Vagina (tissue), 2 donors: ENCODE results near the gene ZBTB25. TPM values are rescaled to one million over a fixed set of nuclear protein-coding genes. Genes with fewer than 3 reads are reported as not detected.
"Not testable (repeated sequence)": the region's sequence is repeated elsewhere in the genome, so short reads cannot be mapped to it uniquely, and the experiment has no call there.

Experiments used
- DNase-seq, 2 donors: peaks; one replicate each; pipeline ENCODE4 v3.0.0-alpha.2; 2017; ENCODE audit errors: extremely low spot score in 2 of 2
- H3K27ac ChIP-seq: fragments of 200-600 bp; sonication (generic); one replicate; pipeline ENCODE4 v1.5.1; 2019
- H3K27me3 ChIP-seq: fragments of 200-600 bp; sonication (generic); one replicate; pipeline ENCODE4 v1.5.1; 2019
- H3K36me3 ChIP-seq, 2 donors: fragments of 200-600 bp; sonication (generic); one replicate each; pipeline ENCODE4 v1.5.1; 2017 to 2019
- H3K4me1 ChIP-seq: fragments of 200-600 bp; sonication (generic); one replicate; pipeline ENCODE4 v1.5.1; 2019
- H3K4me3 ChIP-seq, 2 donors: fragments of 200-600 bp; sonication (generic); 1 replicate in 1 of 2; 2 replicates in 1 of 2; pipeline ENCODE4 v1.5.1; 2016 to 2019
- H3K9me3 ChIP-seq: fragments of 200-600 bp; sonication (generic); one replicate; pipeline ENCODE4 v1.5.1; 2019
- POLR2A ChIP-seq, 2 donors: fragments of 450-650 bp; IDR thresholded peaks; one replicate each; pipeline ENCODE4 v1.6.1; 2017; ENCODE audit warnings: antibody characterized with exemption in 2 of 2, mild to moderate bottlenecking in 2 of 2, moderate library complexity in 2 of 2
- POLR2AphosphoS5 ChIP-seq, 2 donors: sonication (generic); formaldehyde crosslinking; IDR thresholded peaks; one replicate each; pipeline ENCODE4 v1.9.0; 2017; ENCODE audit warnings: antibody characterized with exemption in 2 of 2, mild to moderate bottlenecking in 2 of 2, low read depth in 1 of 2; ENCODE audit not compliant: insufficient read depth in 1 of 2
- intact Hi-C: fragments of 100-400 bp; cut with DNase I; formaldehyde crosslinking; loops from one replicate; pipeline ENCODE4 v1.15.1; 2023
- total RNA-seq: library from RNA; depleted of rRNA; stranded (reverse); fragments of >200 nt; gene quantifications from one replicate; pipeline ENCODE4 v1.2.3, GENCODE V29; 2016
- TF ChIP-seq, protein P1 (sequence below), 3 experiments: fragments of 450-650 bp in 2 of 3; fragments of 200-600 bp in 1 of 3; sonication (generic) in 1 of 3; IDR thresholded peaks; one replicate each; pipeline ENCODE4 v1.5.1; 2017 to 2019; ENCODE audit warnings: antibody characterized with exemption in 3 of 3, mild to moderate bottlenecking in 2 of 3, moderate library complexity in 2 of 3

The ZBTB25 gene
- total RNA-seq, 1 donor from 2014 or later = 11.3 TPM

DNA sequence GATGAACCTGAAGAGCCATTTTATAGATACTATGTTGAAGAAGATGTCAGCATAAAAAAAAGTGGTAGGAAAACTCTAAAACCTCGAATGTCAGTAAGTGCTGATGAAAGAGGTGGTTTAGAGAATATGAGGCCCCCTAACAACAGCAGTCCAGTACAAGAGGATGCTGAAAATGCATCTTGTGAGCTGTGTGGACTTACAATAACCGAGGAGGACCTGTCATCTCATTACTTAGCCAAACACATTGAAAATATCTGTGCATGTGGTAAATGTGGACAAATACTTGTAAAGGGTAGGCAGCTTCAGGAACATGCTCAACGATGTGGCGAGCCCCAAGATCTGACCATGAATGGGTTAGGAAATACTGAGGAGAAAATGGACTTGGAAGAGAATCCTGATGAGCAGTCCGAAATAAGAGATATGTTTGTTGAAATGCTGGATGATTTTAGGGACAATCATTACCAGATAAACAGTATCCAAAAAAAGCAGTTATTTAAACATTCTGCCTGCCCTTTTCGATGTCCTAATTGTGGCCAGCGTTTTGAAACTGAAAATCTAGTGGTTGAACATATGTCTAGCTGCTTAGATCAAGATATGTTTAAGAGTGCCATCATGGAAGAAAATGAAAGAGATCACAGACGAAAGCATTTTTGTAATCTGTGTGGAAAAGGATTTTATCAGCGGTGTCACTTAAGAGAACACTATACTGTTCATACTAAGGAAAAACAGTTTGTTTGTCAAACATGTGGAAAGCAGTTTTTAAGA, 19.1 kb upstream of the ZBTB25 start:
- Histone ChIP-seq H3K36me3 (peaks cover 0 to 7% of the 10 kb centered on the region in 2 donors), H3K4me1 (peaks cover 8% of the 10 kb centered on the region), H3K27me3 (no peaks in the 10 kb centered on the region), H3K4me3 (no peak overlapping the region), H3K9me3 (no peaks in the 10 kb centered on the region), H3K27ac (no peak overlapping the region)
- intact Hi-C loops = no loop called here
- no peak for TF ChIP-seq POLR2A (IDR thresholded peaks at IDR 0.05)
- no peak for TF ChIP-seq POLR2AphosphoS5 (IDR thresholded peaks at IDR 0.05; ENCODE audit: insufficient read depth in 1 of 2, low read depth in 1 of 2)
- TF ChIP-seq, protein P1, sequence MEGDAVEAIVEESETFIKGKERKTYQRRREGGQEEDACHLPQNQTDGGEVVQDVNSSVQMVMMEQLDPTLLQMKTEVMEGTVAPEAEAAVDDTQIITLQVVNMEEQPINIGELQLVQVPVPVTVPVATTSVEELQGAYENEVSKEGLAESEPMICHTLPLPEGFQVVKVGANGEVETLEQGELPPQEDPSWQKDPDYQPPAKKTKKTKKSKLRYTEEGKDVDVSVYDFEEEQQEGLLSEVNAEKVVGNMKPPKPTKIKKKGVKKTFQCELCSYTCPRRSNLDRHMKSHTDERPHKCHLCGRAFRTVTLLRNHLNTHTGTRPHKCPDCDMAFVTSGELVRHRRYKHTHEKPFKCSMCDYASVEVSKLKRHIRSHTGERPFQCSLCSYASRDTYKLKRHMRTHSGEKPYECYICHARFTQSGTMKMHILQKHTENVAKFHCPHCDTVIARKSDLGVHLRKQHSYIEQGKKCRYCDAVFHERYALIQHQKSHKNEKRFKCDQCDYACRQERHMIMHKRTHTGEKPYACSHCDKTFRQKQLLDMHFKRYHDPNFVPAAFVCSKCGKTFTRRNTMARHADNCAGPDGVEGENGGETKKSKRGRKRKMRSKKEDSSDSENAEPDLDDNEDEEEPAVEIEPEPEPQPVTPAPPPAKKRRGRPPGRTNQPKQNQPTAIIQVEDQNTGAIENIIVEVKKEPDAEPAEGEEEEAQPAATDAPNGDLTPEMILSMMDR (IDR thresholded peaks at IDR 0.05) = no peak
- no peak for DNase-seq

DNA sequence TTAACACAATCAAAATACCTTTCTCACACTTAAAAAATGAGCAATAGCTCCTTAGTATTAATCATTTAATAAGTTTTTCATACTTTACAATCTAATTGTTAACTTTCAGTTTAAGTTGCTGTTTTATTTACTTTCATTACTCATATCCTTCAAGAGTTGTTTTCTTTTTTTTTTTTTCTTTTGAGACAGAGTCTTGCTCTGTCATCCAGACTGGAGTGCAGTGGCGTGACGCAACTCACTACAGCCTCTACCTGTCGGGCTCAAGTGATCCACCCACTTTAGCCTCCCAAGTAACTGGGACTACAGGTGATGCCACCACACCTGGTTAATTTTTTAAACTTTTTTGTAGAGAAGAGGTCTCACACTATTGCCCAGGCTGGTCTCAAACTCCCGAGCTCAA, 17.1 kb upstream of the ZBTB25 start:
- Histone ChIP-seq H3K27me3 (no peaks in the 10 kb centered on the region), H3K4me1 (peaks cover 28% of the 10 kb centered on the region), H3K27ac (no peak overlapping the region), H3K9me3 (no peaks in the 10 kb centered on the region), H3K4me3 (no peak overlapping the region), H3K36me3 (peaks cover 0 to 7% of the 10 kb centered on the region in 2 donors)
- TF ChIP-seq, protein P1 (IDR thresholded peaks at IDR 0.05) = no peak
- no peak for TF ChIP-seq POLR2AphosphoS5 (IDR thresholded peaks at IDR 0.05; ENCODE audit: insufficient read depth in 1 of 2, low read depth in 1 of 2)
- no peak for TF ChIP-seq POLR2A (IDR thresholded peaks at IDR 0.05)
- intact Hi-C loops = no loop called here
- no peak for DNase-seq

DNA sequence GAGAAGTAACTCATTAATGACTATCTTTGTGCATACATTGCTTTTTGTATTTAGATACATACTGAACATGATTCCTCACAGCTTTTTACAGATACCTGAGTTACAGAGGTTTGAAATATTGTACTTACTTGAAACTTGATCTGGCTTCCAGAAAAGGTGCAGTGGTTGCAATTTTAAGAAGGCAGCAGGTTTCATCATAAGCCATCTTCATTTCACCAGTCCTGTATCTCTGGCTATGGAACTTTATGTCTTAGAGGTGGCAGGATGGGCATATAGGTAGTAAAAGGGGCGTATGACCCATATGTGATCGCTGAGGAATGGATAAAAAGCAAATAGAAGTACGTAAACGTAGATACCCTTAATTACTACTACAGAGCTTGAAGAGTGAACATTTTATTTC, 14.6 kb upstream of the ZBTB25 start:
- Histone ChIP-seq H3K27ac (no peak overlapping the region), H3K4me3 (no peak overlapping the region), H3K36me3 (peaks cover 0 to 7% of the 10 kb centered on the region in 2 donors), H3K27me3 (no peaks in the 10 kb centered on the region), H3K4me1 (peaks cover 52% of the 10 kb centered on the region), H3K9me3 (no peaks in the 10 kb centered on the region)
- intact Hi-C loops = no loop called here
- TF ChIP-seq POLR2A (IDR thresholded peaks at IDR 0.05) (no peak), POLR2AphosphoS5 (IDR thresholded peaks at IDR 0.05; ENCODE audit: insufficient read depth in 1 of 2, low read depth in 1 of 2) (no peak)
- TF ChIP-seq, protein P1 (IDR thresholded peaks at IDR 0.05) = no peak
- DNase-seq = no peak

DNA sequence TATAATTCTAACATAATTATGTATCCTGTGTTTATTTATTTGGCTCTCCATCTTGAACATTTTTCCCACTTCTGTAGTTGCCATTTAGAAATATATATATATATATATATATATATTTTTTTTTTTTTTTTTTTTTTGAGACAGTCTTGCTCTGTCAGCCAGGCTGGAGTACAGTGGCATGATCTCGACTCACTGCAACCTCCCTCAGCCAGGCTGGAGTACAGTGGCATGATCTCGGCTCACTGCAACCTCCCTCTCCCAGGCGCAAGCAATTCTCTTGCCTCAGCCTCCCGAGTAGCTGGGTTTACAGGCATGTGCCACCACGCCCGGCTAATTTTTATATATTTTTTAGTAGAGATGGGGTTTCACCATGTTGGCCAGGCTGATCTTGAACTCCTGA, 14.0 kb upstream of the ZBTB25 start:
- DNase-seq, H3K27me3 ChIP-seq, intact Hi-C loops, H3K27ac ChIP-seq, H3K9me3 ChIP-seq, H3K4me3 ChIP-seq, H3K36me3 ChIP-seq: not testable (repeated sequence)
- peaks cover 56% of the 10 kb centered on the region for H3K4me1 ChIP-seq

DNA sequence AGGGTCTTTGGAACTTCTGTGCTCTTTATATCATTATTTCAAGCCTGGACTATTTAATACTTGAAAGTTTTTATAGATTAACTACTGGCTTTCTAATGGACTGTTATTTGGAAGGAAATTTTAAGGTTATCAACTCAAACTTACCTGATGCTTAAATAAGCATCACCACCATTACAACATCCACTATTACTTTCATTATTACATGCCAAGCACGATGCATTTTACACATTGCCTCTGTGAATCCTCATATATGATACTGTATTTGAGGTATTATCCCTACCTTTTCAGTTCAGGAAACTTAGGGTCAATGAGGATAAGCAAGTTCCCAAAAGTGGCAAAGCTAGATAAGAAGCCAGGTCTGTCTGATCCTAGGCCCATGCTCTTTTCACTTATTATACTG, 13.3 kb upstream of the ZBTB25 start:
- TF ChIP-seq POLR2AphosphoS5 (IDR thresholded peaks at IDR 0.05; ENCODE audit: insufficient read depth in 1 of 2, low read depth in 1 of 2) (no peak), POLR2A (IDR thresholded peaks at IDR 0.05) (no peak)
- TF ChIP-seq, protein P1 (IDR thresholded peaks at IDR 0.05) = no peak
- intact Hi-C loops = no loop called here
- Histone ChIP-seq H3K4me1 (peaks cover 59% of the 10 kb centered on the region), H3K27ac (no peak overlapping the region), H3K27me3 (no peaks in the 10 kb centered on the region), H3K4me3 (no peak overlapping the region), H3K36me3 (no peaks in the 10 kb centered on the region), H3K9me3 (no peaks in the 10 kb centered on the region)
- DNase-seq = no peak
